DOHH2 (cell line): Measurements from ENCODE around the gene C1orf53.

ENCODE experiments used
- CTCF ChIP-seq: fragments of 200-600 bp; sonication (generic); IDR thresholded peaks from one replicate; pipeline ENCODE4 v1.5.1; 2014; ENCODE audit warnings: antibody characterized with exemption, mild to moderate bottlenecking, low read depth, low read length; ENCODE audit not compliant: poor library complexity, severe bottlenecking
- EZH2phosphoT487 ChIP-seq: fragments of 200-600 bp; sonication (generic); IDR thresholded peaks from 2 replicates; pipeline ENCODE4 v1.6.1; 2017; ENCODE audit warnings: borderline replicate concordance, mild to moderate bottlenecking, antibody characterized with exemption, low read length, moderate library complexity, mixed read lengths

- TF ChIP-seq CTCF, result no peak
- no peak for TF ChIP-seq EZH2phosphoT487
Observed at GRCh38 chr1:197942042-197942441, 39.6 kb downstream of the C1orf53 start.
